Fibroblast of lung (primary cell): ENCODE data around the gene FILIP1L.

ENCODE experiments used
- EZH2 ChIP-seq: IDR thresholded peaks from 2 replicates; pipeline ENCODE4 v1.5.1; 2012; ENCODE audit warnings: low read length, control low read depth, mild to moderate bottlenecking; ENCODE audit errors: missing control alignments
- TF ChIP-seq, protein P1 (sequence below), 2 donors: IDR thresholded peaks in 1 of 2; conservative IDR thresholded peaks in 1 of 2; 1 replicate in 1 of 2; 2 replicates in 1 of 2; pipeline ENCODE4 v1.5.1; 2011 to 2012; ENCODE audit warnings: low read length in 2 of 2, control low read depth in 1 of 2, inconsistent platforms in 1 of 2, low read depth in 1 of 2, mild to moderate bottlenecking in 1 of 2

DNA sequence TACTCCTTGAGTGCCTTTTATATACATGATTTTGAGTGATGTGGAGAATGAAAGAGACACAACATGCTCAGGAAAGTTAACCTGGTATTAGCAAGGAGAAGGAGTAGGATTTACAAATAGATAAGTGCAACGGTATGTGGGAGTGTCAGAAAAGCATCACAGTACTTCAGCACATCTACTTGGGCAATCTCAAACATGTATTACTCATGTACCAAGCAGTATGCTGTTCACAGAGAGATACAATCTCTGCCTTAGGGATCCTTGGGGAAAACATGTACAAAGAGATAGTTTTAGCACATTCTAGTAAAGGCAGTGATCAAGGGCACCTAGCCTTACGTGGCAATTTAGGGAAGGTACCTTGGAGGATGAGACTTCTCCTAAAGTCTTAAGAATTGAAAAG, 146.5 kb downstream of the FILIP1L start:
- TF ChIP-seq, protein P1, sequence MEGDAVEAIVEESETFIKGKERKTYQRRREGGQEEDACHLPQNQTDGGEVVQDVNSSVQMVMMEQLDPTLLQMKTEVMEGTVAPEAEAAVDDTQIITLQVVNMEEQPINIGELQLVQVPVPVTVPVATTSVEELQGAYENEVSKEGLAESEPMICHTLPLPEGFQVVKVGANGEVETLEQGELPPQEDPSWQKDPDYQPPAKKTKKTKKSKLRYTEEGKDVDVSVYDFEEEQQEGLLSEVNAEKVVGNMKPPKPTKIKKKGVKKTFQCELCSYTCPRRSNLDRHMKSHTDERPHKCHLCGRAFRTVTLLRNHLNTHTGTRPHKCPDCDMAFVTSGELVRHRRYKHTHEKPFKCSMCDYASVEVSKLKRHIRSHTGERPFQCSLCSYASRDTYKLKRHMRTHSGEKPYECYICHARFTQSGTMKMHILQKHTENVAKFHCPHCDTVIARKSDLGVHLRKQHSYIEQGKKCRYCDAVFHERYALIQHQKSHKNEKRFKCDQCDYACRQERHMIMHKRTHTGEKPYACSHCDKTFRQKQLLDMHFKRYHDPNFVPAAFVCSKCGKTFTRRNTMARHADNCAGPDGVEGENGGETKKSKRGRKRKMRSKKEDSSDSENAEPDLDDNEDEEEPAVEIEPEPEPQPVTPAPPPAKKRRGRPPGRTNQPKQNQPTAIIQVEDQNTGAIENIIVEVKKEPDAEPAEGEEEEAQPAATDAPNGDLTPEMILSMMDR (conservative IDR thresholded peaks at IDR 0.05 in 1 of 2, IDR thresholded peaks at IDR 0.05 in 1 of 2; ENCODE audit: low read depth in 1 of 2, low read length in 2 of 2), result no peak
- no peak for TF ChIP-seq EZH2
